Lung microvascular endothelial cell (primary cell): ENCODE data around the gene LRRC32. TPM values are rescaled to one million over a fixed set of nuclear protein-coding genes. Genes with fewer than 3 reads are reported as not detected.
"Not testable (repeated sequence)": the region's sequence is repeated elsewhere in the genome, so short reads cannot be mapped to it uniquely, and the experiment has no call there.

ENCODE experiments used
- DNase-seq, 2 donors: peaks; one replicate each; pipeline versions ENCODE4 v3.0.0 to v3.0.0-alpha.2; 2010; ENCODE audit warnings: low read depth in 2 of 2
- total RNA-seq: library from RNA; depleted of rRNA; stranded (reverse); fragments of >200 nt; gene quantifications from 2 replicates; pipeline ENCODE4 v1.2.1, GENCODE V29; 2014

The LRRC32 gene
- total RNA-seq, 1 donor from 2014 or later = 57.1 TPM

DNA sequence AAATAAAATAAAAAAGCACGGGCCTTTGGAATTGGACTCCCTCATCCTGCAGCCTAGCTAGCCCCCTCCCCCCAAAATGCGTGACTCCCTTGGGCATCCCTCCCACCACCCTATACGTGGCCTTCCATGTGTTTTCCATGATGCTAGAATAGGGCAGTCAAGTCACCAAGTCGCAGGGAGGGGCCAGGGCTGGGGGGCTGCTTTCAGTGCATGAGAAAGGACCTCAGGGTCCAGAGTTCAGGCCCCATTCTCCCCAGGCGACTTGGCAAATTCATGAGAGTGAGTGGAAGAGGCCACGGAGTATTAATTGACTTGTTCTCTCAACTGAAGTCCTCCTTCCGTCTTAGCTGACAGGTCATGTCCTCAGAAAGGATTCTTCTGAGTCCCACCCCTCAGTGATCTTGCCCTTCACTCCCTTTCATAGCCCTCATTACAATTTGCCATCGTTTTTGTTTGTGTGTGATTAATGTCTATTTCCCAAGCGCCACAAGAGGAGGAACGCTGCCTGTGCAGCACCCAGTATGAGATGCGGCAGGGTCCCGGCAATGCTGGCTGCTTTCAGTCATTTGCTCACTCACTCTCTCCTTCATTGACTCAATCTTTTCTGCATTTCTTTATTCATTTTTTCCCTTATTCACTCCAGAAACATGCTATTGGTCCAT is 17.4 kb downstream of the LRRC32 start:
- DNase-seq = no peak

DNA sequence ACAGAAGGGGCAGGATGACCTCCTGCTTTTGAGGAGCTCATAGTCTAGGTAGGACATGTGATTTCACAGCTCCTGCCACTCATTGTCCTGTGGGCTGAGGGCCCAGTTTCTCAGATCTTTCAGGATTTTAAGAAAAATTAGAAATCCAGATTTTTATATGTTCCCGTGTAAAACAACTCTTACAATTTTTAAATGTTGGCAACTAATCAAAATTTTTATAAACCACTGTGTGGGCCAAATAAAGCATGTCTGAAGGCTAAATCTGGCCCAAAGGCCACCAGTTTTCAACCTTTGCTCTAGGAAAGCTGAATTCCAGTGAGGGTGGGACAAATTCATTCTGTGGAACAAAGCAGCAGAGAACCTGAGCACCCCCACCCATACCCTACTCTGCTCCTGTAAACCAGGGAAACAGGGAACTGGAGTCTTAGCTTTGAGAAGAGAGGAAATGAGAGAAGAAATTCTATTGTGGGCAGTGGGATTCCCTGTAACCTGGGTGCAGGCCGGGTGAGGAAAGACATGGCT is 20.6 kb downstream of the LRRC32 start:
- peak in 1 of 2 donors; percentile 63 for DNase-seq

DNA sequence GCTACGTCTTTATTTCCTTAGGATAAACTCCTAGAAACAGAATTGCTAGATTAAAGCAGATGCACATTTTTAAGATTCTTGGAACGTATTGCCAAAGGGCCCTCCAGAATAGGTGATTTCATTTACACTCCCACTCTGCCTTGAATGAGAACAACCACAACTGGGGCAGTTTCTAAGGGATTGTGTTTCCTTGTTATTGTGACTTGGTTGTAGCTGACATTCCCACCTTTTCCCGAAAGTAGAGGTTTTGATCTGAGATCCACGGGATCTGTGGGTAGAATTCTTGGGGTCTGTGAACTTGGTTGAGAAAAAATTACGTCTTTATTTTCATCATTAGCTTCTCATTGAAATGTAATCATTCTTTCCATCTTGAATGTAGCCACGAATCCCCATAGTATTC is 21.5 kb downstream of the LRRC32 start:
- DNase-seq = no peak

DNA sequence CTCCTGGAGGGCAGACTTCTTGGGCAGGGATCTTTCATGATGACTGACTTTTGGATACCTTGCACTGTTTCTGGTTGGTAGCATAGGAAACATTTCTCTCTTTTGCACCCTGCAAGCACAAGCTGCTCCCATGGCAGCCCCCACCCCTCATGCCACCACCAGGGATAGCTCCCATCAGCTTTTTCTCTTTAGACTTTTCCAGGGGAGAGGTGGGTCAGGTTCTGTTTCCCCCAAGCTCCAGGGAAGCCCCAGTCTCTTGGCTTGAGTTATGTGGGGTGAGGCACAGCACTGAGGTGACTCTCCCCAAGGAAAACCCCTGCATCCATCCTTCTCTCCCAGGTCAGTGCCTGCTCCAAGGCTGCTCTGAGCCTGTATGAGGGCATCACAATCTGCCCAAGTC is 22.5 kb downstream of the LRRC32 start:
- no peak for DNase-seq

DNA sequence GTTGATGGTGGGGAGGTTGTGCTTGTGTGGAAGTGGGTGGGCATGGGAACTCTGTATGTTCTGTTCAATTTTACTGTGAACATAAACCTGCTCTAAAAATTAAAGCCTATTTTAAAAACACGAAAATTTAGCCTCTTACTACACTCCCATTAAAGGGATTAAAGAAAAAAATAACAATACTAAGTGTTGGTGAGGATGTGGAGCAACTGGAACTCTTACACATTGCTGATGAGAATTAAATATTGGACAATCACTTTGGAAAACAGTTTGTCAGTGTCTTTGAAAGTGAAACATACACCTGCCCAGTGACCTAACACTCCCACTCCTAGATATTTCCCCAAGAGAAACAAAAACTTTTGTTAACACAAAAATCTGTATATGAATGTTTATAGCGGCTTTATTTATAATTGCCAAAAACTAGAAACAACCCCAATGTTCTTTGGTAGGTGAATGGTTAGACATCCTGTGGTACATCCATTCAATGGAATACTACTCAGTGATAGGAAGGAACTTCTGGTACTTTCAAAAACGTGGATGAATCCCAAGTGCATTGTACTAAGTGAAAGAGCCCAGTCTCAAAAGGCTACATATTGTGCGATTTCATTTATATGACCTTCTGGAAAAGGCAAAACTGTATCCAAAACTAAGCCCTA is 23.5 kb downstream of the LRRC32 start:
- no peak for DNase-seq

DNA sequence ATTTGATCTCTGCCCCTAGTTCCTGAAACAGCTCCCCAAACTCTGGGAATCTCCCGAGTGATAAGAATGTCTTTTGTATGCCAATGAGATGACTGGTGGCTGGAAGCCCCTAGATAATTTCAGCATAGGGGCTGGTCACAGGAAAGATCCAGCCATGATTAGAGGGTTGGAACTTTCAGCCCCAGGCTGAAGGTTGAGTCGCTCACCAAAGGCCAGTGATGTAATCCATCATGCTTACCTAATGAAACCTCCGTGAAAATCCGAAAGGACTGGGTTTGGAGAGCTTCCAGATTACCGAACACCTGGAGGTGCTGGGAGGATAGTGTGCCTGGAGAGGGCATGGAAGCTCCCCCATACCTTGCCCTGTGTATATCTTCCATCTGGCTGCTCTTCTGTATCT is 26.0 kb downstream of the LRRC32 start:
- no peak for DNase-seq

DNA sequence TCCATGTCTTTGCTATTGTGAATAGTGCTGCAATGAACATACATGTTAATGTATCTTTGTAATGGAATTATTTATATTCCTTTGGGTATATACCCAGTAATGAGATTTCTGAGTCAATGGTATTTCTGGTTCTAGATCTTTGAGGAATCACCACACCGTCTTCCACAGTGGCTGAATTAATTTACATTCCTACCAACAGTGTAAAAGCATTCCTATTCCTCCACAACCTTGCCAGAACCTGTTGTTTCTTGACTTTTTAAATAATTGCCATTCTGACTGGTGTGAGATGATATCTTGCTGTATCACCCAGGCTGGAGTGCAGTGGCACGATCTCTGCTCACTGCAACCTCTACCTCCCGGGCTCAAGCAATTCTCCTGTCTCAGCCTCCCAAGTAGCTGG is 26.8 kb downstream of the LRRC32 start:
- DNase-seq = not testable (repeated sequence)

DNA sequence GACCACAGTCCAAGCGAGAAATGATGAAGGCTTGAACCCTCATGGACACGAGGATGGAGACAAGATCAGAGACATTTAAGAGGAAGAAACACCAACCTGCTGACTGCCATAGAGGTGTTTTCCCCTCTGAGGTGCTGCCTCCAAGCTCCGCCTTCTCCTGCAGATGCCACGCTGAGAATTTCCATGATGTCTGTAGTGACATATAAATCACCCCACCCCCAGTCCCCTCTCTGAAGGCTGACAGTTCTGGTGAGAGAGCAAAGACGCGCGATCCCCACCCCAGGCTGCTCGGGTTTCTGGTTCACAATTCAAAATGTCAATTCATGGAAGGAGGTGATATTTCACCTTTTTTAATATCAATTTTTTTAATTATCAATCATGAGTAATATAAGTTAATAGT is 28.2 kb downstream of the LRRC32 start:
- DNase-seq = no peak

DNA sequence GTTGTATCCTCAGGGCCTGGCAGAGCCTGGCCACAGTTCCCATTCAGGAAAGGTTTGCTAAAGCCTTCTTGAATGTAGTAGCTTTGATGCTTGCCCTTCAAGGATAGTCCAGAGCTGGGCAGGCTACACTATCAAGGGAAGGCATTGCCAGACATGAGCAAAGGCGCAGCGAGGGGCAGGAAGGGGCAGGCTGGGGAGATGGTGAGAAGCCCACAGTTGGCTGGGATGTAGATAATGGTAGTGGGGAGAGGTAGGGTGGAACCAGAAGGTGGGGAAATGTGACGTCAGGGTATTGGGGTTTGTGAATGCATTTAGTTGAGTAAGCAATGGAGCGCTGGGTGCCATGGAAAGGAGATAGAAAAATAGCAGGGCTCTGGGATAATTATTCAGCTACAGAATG is 28.6 kb downstream of the LRRC32 start:
- DNase-seq = no peak

DNA sequence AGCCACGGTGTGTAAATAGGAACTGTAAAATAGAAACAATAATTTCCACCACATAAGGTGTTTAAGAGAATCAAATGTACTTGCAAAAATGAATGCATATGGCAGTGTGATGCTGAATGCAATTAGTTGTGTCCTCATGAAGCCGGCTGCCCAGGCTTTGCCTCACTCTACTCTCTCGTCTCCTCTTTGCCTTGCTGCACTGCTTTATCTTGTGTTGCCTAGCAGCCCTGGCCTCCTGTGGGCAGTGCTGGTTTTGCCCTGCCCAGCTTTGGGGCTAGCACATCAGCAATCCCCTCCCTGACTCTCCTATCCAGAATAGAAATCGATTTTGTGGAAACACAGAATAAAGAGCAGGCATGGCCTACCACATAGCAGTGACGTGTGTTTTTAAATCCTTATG is 30.0 kb downstream of the LRRC32 start:
- DNase-seq = no peak

DNA sequence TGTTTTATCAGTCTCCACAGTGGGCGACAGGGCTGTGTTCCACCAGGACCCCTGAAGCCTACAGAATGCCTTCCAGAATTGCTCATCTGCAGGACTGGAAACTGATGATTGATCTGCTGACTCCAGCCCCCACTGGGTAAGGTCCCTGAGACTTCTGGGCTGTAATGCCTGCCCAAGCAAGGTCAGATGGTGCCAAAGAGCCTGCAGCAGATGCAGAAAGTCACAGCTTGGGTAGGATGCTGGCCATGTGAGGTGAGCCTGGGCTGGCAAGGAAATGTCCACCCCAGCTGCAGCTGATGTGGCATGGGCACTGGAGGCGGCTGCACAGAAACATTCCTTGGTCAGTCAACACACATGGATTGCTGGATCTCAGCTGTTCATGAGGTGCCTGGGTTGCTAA is 30.9 kb downstream of the LRRC32 start:
- DNase-seq = no peak

DNA sequence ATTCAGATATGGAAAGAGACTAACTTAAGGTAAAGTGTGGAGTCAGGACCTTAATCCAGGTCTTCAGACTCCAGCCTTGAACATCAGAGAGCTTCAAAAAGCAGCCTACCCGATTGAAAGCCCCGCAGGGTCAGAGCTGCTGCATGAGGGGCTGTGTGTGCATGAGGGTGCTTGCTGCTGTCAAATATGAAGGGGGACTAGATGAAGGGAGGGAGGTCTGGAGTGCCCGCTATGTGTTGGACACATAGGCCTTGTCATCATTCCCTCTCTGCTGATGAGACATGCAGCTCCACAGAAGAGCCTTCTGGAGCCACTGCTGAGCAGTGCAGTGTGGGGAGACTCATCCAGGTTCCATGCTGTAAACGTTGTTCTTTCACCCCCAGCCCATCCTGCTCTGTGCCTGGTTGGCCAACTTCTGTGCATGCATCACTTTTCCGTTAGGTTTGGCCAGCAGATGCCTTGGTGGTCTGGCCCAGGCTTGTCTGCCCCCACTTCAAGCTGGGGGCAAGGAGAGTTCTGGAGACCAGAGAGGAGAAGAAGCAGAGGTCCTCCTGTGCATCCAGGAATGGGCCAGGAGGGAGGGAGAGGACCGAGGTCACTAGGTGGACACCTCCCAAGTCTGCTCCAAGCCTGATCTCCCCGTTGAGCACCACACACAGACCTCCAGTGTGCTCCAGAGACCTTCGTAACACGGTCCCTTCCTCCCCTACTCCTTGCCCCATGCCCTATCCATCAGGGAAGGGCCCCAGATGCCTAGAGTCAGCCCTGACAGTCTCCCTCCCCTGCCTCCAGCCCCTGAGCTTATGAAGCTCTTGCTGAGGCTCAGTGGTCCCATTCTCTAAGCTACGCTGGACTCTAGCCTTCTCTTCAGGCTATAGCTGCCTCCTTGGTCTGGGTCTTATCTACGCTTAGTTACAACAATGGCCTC is 32.0 kb downstream of the LRRC32 start:
- DNase-seq = no peak

DNA sequence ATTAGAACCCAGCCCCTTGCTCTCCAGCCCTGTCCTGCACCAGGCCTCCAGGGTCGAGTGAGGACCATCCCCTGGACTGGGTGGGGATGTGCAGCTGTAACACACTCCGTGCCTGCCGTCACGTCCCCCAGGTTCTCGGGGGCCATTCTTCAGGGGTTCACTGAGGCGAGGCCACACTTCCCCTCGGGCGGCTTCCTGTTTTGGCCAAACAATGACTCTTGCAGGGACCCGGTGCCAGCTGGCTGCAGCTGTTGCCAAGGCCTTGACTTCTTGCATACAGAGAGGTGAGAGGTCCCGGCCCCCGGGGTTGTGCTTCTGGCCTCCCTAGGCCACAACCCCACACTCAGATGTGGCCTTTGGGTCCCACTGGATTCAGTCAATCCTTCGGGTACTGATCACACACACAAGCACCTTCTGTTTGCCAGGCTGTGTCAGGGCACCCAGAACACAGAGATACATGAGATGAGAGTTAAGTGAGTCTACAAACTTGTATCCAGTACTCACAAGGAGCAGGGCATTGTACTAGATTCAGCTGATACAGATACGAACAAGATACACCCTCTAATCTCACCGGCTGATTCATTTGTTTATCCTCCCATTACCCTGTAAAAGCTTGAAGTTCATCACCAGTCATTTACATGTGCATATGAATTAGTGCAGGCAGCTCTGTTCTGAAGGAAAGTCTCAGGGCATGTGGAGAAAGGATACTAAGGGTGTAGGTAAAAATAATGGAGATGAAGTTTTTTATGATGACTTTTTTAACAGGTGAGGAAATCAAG is 32.9 kb downstream of the LRRC32 start:
- DNase-seq = peak; percentile 45 to 54

DNA sequence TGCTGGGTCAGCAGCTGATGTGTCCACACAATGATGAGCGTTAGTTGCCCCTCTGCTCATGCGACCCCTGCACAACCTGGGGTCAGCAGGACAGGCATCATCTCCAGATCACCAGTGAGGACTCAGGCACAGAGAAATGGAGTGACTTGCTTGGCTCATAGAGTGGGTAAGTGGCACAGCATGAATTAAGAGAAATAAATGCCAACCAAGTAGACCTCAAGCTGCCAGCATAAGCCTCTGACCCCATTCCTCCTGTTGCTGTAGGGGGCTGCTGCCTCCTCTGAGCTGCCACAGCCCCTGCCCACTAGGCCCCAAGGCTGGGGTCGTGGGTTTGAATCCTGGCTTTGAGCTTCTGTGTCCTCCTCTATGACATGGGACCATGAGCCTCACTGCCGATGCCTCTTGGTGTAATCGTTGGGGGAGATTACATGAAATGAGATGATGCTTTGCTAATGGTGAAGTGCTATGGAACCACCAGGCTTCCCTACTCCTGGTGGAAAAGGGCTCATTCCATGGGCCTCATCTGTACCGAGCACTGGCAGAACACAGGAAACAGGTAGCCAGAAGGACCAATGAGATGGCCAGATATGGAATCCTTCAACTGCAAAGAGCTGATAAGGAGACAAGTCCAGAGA is 33.6 kb downstream of the LRRC32 start:
- DNase-seq = no peak

DNA sequence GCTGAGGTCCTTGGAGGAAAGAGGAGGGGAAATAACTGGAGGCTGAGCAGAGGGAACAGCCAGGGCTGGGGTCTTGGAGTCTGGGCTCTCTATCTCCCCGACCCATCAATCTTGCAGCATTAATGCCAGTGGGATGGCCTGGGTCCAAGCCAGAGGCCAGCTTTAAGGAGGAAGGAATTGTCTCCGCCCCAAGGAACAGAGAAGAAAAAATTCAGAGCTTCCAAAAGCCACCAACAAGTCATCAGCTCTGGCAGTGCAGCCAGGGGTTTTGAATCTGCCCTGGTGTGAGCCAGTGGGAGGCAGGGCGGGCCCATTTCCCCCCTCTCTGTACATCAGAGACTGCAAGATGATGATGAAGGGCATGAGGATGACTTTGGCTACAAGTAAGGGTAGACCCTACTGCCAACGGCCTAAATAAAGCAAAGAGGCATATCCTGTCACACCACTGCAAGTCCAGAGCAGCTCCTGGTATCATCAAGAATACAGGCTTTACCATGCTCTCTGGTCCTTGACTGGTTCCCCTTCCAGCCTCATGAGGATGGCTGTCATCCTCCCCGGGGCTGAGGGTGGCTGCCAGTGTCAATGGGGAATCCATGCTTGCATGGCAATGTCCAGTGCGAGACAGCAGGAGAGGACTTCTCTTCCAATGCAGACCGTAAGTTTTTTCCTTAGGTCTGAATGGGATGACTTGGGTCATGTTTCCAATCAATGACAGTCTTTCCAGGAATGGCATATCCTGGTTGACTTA is 34.4 kb downstream of the LRRC32 start:
- DNase-seq = no peak

DNA sequence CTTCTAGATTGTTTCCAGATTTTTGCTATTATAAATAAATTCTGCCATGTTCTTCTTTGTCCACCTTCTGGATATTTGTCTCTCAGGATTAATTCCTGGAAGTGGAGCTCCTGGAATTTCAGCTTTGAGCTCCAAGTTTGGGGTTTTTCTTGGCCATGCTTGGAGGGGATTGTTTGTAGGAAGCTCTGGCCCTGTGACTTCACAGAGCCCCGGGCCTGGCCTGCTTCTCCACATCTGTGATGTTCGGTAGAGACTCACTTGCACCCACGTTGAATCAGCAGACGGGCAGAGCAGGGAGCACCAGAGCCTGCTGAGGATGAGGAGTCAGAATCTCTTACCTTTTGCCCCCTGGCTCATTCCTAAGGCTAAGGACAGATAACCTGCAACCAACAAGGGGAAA is 35.7 kb downstream of the LRRC32 start:
- DNase-seq = no peak

DNA sequence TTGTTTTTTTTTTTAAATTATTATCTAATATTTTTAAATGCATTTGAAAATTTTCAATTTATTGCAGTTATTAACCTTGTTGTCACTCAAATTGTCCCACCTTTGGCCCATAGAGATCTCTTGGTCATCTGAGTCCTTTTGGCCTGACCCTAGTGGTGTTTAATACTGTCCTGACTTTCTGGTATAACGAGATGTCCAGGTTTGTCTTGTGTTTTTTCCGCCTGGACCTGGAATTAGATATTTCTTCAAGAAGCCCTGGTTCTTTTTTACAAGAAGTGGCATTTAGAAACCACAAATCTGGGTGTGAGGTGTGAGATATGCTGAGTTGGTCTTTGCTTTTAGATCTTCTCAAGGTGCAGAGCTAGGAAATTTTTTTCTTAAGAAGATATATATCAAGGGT is 38.1 kb downstream of the LRRC32 start:
- DNase-seq = no peak

DNA sequence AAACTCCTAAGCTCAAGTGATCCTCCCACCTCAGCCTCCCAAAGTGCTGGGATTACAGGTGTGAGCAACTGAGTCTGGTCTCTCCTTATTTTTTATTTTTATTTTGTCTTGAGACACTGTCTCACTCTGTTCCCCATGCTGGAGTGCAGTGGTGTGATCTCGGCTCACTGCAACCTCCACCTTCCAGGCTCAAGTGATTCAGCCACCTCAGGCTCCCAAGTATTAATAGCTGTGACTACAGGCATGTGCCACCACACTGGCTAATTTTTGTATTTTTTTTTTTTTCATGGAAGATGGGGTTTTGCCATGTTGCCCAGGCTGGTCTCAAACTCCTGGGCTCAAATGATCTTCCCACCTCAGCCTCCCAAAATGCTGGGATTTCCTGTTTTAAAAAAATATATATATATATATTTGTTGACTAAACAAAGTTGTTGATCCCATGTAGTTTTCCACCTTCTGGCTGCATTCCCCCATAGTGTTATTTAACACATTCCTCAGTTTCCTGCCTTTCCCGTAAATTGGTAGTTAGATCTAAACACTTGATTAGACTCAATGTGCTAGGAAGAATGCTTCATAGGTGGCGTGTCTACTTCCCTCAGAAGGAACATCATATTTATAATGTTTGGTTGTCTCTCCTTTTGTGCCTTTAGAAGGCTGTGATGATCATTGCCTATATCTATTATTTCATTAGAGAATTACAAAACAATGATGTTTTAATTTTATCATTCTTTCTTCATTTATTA is 38.8 kb downstream of the LRRC32 start:
- DNase-seq = peak; percentile 35 to 63

DNA sequence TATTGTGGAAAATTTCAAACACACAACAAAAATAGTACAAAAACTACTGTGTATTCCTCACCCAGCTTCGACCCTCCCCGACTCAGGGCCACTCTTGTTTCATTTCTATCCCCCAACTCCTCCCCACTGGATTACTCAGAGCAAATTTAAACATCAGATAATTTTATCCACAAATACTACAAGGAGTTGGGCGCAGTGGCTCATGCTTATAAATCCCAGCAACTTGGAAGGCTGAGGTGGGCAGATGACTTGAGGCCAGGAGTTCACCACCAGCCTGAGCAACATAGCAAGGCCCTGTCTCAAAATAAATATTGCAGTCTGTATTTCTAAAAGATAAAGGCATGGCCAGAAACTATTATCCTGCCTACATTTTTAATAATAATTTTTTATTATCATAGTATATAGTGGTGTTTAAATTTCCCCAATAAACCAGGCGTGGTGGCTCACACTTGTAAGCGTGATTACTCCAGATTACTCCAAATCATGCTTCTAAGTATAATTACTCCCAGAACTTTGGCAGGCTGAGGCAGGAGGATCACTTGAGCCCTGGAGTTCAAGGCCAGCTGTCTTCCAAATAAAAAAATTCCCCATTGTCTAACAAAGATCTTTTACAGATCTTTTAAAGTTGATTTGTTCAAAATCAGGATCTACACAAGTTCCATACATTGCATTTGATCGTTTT is 39.8 kb downstream of the LRRC32 start:
- no peak for DNase-seq
